H1 (cell line): ENCODE measurements around the gene GRM7. TPM values are rescaled to one million over a fixed set of nuclear protein-coding genes. Genes with fewer than 3 reads are reported as not detected.

Experiments used
- ASH2L ChIP-seq: fragments of 200-600, 300-600 bp; sonication (generic); IDR thresholded peaks from one replicate; pipeline ENCODE4 v1.7.1; 2017; ENCODE audit warnings: low read length
- TCF12 ChIP-seq: IDR thresholded peaks from 2 replicates; pipeline ENCODE4 v1.6.1; 2011; ENCODE audit warnings: low read depth, mild to moderate bottlenecking, low read length
- polyA plus RNA-seq, 7 experiments: library from polyadenylated mRNA; depleted of rRNA in 3 of 7; stranded (reverse) in 5 of 7; unstranded in 2 of 7; fragments of >200 nt in 5 of 7; fragments of 200-250 nt in 2 of 7; gene quantifications; 1 replicate in 5 of 7; 2 replicates in 1 of 7; 4 replicates in 1 of 7; pipeline versions ENCODE4 v1.2.1 to v1.2.3, GENCODE V29; 2011 to 2013; ENCODE audit warnings: missing spikeins in 2 of 7, mixed read lengths in 2 of 7
- total RNA-seq: library from RNA; stranded (reverse); fragmentation: NEBNext Ultra II Directional; extraction: Animal tissue kit (Norgen Biotek cat#: 25700); gene quantifications from 2 replicates; pipeline ENCODE4 v1.2.1, GENCODE V29; 2021

Gene GRM7
- total and polyA plus RNA-seq, 2 of the 8 experiments (the other 6 are each of a cell fraction or from before 2014, with no cell fraction given): 0.17 to 0.24 TPM

DNA sequence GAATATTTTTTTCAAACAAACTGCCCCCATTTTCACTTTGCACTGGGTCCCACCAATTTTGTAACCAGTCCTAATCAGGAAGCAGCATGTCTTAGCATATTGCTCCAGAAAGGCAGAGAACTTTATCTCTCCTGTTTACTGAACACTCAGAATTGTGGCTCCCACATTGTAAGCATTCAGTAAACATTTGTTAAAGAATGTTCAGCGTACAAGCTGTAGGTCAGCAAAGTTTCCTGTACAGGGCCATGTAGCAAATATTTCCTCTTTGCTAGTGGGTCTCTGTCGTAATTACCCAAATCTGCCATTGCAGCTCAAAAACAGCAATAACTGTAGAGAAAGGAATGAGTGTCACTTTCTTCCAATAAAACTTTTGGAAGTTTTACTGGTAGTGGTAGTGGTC lies 393.3 kb downstream of the GRM7 start (continued):
- TF ChIP-seq ASH2L (no peak), TCF12 (no peak)
